NCI-H2227 (cell line): ENCODE results near the gene GTF3C1.
A peak's percentile ranks its signal among the peaks of the same experiment; 100 is the strongest.
"Not testable (repeated sequence)": the region's sequence is repeated elsewhere in the genome, so short reads cannot be mapped to it uniquely, and the experiment has no call there.

Experiments
- DNase-seq: peaks from one replicate; lab custom pipeline; 2025; ENCODE audit not compliant: unreplicated experiment; lab: John Stamatoyannopoulos, UW

Gene GTF3C1, protein sequence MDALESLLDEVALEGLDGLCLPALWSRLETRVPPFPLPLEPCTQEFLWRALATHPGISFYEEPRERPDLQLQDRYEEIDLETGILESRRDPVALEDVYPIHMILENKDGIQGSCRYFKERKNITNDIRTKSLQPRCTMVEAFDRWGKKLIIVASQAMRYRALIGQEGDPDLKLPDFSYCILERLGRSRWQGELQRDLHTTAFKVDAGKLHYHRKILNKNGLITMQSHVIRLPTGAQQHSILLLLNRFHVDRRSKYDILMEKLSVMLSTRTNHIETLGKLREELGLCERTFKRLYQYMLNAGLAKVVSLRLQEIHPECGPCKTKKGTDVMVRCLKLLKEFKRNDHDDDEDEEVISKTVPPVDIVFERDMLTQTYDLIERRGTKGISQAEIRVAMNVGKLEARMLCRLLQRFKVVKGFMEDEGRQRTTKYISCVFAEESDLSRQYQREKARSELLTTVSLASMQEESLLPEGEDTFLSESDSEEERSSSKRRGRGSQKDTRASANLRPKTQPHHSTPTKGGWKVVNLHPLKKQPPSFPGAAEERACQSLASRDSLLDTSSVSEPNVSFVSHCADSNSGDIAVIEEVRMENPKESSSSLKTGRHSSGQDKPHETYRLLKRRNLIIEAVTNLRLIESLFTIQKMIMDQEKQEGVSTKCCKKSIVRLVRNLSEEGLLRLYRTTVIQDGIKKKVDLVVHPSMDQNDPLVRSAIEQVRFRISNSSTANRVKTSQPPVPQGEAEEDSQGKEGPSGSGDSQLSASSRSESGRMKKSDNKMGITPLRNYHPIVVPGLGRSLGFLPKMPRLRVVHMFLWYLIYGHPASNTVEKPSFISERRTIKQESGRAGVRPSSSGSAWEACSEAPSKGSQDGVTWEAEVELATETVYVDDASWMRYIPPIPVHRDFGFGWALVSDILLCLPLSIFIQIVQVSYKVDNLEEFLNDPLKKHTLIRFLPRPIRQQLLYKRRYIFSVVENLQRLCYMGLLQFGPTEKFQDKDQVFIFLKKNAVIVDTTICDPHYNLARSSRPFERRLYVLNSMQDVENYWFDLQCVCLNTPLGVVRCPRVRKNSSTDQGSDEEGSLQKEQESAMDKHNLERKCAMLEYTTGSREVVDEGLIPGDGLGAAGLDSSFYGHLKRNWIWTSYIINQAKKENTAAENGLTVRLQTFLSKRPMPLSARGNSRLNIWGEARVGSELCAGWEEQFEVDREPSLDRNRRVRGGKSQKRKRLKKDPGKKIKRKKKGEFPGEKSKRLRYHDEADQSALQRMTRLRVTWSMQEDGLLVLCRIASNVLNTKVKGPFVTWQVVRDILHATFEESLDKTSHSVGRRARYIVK (N-terminal part only)

DNA sequence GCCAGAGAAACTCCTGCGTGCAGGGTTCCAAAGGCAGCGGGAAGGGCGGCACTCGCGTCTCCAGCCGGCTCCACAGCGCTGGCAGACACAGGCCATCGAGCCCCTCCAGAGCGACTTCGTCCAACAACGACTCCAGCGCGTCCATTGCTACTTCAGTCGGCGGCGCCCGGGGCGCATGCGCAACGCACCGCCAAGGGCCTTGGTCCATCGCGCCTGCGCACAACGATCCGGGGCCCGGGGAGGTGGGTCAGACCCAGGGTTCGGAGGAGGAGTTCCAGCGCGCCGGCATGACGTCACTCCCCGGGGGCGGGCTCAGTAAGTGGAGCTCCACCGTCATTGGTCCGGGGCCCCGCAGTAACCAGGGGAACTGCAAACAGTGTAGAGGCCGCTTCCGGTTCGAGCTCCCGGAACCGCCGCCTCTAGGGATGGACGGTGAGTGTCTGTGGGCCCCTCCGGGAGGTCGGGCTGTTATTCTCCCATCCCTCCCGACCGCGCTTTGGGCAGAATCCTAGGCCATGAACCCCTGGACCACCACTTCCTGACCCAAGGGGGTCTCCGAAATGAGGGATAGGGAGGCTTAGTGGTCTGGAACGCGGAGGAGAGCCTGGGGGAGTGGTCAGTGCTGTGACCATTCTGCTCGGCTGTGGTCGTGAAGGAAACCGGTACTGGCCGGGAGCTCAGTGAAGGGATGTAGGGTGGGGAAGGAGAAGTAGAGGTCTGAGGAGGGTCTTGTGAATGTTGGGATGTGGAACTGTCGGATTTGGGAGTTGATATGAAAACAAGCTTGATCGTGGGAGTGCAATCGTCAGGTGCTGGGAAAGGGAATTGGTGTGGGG, at the start of gene GTF3C1, which contains the start of gene KATNIP:
TSS of gene GTF3C1 (minus strand) at position 168 of the 836 bp plus-strand sequence. CDS start at position 145, 23 bp downstream.
TSS of gene KATNIP (plus strand) at position 399 of the 836 bp plus-strand sequence. CDS start at position 426, 27 bp downstream.
- peak; percentile 99 for DNase-seq

DNA sequence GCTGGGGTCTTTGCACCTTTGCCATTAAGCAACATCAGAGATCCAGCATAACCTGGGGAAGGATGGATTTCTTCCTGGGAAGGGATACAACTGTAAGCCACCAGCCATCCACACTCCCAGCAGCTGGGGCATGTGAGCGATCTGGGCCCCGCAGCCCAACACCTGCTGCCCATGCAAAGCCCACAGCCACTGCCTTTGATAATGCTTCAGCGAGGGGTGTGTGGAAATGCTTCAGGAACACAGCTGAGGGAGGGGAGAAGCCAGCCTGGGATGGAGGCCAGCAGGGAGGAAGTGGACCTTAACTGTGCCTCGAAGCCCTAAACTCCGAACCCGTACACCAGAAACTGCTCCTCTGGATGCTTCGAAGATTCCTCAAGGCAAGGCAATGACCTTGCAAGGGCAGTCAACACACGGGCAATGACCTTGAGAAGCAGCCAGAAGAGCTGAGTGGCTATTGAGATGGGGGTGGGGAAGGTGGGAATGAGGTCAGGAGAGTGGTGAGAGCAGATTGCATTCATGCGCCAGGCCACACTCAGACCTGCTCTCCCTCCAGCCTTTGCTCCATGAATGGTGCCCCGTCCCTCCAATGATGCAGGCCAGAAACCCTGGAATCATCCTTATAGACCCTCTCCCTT, 49.3 kb upstream of the GTF3C1 start:
- DNase-seq, result no peak

- no peak for DNase-seq
Observed at GRCh38 chr16:27598220-27598619, 48.5 kb upstream of the GTF3C1 start.

GRCh38 chr16:27597361-27597760, 47.6 kb upstream of the GTF3C1 start:
- DNase-seq, result no peak

- no peak for DNase-seq
Observed at GRCh38 chr16:27596411-27596810, 46.7 kb upstream of the GTF3C1 start.

- DNase-seq, result no peak
Observed at GRCh38 chr16:27595993-27596392, 46.3 kb upstream of the GTF3C1 start.

- DNase-seq, result no peak
Observed at GRCh38 chr16:27595475-27595874, 45.8 kb upstream of the GTF3C1 start.

- DNase-seq, result no peak
Observed at GRCh38 chr16:27591837-27592236, 42.1 kb upstream of the GTF3C1 start.

DNA sequence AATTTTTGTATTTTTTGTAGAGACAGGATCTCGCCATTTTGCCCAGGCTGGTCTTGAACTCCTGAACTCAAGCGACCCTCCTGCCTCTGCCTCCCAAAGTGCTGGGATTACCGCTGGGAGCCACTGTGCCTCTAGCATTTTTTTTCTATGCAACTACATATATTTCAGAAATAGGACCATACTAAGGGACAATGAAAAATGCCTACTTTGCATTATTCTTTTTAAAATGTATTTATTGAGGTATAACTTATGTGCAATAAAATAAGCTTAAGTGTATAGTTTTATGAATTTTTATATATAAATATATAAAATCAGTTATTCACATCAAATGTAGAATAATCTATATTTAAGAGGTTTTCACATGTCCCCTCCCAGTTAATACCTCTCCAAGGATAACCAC, 38.3 kb upstream of the GTF3C1 start:
- DNase-seq, result no peak

DNA sequence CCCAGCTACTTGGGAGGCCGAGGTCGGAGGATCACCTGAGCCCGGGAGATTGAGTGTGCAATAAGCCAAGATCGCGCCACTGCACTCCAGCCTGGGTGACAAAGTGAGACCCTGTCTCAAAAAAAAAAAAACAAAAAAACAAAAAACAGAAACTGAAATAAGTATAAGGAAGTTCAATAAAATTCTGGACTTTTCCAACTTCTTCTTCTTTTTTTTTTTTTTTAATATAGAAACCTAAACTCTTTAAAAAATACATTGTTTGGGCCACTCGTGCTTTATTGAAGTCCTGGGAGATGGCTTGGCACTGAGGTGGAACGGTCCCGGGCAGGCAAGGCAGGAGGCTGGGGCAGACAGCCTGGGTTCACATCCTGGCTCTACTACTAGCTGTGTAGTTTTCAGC, 37.0 kb upstream of the GTF3C1 start:
- no peak for DNase-seq

- DNase-seq, result no peak
Observed at GRCh38 chr16:27585200-27585599, 35.5 kb upstream of the GTF3C1 start.

DNA sequence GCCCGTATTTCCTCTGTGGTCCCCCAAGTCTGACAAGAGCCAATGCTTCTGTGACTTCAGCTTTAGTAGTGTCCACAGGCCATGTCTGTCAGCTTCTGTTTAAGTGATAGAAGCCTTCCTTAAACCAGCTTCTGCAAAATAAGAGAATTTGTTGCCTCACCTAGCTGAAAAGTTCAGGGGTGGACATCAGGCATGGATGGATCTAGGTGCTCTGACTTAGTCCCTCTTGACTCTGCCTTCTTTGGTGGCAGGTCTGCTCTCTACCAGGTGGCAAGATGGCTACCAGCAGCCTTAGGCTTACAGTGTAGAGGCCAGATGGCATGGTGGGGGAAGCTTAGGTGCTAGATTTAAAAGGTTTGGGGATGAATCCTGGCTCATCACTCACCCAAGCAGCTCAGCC, 33.9 kb upstream of the GTF3C1 start:
- DNase-seq, result no peak

- no peak for DNase-seq
Observed at GRCh38 chr16:27582883-27583282, 33.2 kb upstream of the GTF3C1 start.

- no peak for DNase-seq
Observed at GRCh38 chr16:27579087-27579980, 29.6 kb upstream of the GTF3C1 start.

- DNase-seq, result no peak
Observed at GRCh38 chr16:27576729-27577128, 27.0 kb upstream of the GTF3C1 start.

GRCh38 chr16:27572711-27573110, 23.0 kb upstream of the GTF3C1 start:
- no peak for DNase-seq

DNA sequence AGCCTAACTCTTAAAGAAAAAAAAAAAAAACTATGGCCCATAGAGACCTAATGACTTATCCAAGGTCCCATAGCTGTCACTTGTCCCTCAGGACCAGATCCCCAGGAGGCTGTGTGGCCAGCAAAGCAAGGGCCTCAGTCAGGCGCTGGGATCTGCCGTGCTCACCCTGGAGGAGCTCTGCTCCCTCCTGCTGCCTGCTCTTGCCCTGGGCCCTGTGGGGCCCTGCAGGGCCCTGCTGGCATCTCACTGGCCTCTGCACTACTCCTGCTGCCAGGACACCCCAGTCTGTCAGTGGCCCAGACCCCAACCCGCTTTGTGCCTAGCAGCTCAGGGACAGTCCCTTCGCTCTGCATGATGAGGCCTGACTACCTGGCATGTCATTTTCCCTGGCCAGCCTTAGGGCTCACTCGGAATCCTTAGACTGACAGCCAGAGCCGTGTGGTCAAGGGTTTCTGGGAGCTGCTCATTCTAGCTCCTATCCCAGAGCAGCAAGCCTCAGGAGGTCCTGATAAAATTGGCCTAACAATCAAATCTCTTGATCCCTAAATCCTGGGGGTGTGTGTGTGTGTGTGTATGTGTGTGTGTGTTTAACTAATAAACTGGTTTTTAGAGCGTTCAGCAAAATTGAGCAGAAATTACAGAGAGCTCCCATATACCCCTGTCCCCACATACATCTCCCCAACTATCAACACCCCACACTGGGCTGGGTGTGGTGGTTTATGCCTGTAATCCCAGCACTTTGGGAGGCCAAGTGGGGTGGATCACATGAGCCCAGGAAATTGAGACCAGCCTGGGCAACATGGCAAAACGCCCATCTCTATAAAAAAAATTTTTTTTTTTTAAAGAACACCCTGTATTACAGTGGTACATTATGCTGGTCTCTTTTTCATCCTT, 22.0 kb upstream of the GTF3C1 start:
- DNase-seq, result no peak

DNA sequence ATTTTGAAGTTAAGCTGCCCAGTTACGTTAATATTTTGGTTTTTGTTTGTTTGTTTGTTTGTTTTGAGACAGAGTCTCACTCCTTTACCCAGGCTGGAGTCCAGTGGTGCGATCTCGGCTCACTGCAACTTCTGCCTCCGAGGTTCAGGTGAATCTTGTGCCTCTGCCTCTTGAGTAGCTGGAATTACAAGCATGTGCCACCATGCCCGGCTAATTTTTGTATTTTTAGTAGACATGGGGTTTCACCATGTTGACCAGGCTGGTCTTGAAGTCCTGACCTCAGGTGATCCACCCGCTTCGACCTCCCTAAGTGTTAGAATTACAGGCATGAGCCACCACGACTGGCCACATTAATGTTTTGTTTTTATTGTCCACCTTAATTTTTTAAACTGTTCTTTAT, 21.3 kb upstream of the GTF3C1 start:
- not testable (repeated sequence) for DNase-seq
